HG03103 (cell line): ENCODE measurements around the gene TARS1.
A peak's percentile ranks its signal among the peaks of the same experiment; 100 is the strongest.

Experiments used
- ATAC-seq: cut with Tn5 transposase; IDR thresholded peaks from one replicate; pipeline ENCODE4 v1.9.1; 2021; ENCODE audit warnings: low read depth; ENCODE audit not compliant: unreplicated experiment

The TARS1 gene

DNA sequence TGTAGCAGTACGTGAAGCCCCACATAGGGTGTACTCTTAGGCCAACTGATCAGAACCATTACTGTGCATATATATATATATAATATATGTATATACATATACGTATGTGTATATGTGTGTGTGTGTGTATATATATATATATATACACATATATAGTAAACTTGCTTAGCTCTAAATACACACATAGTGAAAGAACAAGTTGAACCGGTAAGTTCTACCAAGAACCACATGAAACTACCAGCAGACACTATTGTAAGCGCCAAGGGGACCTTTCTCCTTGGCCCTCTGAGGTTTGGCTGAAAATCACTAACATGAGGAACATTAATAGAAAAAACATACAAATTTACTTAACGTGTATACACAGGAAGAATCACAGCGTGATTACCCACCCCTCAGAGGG lies 1.8 kb upstream of the TARS1 start:
- no peak for ATAC-seq

DNA sequence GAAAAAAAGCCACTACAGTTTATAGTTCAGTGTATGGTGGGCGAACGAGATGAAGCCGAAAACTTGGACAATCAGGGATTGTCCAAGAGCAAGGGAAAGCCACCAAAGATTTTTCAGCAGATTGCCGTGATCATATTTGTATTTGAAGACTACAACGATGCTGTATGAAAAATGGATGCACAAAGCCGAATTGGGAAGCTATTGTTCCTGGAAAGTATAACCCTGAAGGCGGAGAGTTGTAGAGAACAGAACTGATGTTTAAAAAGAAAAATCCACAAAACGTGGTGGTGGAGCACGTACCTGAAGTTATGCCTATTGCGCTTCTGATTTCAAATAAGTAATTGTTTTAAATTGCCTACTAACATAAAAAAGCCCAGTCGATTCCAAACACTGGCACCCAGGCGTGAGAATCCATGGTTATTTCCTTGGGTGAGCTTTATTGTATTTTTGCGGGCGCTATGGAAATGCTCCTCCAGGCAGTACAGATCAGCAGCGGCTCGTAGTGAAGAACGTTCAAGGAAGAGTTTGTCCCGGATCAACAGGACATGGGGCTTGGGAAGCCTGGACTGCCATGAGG lies 772 bp upstream of the TARS1 start:
- ATAC-seq, result peak; percentile 3

DNA sequence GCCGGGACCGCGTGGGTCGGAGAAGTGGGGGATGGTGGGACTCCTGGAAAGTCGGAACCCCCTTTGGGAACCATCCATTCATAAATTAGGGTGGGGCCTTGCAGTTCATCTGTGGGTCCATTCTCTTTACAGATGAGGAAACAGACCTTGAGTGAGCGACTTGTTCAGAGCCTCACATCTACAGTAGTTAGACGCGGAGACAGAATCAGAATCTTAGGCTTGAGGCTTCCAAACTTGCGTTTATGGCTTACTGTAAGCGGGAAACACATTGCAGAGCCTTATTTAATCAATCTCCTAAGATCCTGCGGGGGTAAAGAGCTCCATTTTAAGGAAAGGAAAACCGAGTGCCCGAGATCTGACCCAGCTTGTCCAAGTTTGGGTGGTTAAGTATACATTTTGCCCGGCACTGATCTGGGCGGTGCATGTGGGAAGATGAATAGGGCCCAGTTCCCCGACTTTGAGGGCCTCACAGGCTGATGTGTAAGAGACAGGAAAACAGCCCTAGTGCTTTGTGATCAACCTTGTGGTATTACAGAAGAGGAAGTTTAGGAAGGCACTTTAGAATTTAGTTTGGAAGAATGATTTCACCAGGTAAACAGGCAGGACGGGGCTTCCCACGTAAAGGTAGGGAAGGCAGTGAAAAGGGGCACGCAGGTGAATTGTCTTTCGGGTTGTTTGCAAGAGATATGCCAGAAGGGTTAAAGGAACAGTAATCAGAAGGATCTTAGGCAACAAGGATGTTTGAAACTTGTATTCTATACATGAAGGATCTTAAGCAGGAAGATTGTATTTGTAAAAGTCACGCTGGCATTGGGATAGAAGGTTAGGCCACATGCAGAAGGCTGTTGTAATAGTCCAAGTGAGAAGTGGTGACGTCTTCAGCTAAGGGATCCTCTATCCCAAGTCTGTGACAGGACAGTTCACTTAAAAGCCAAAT lies 744 bp downstream of the TARS1 start:
- ATAC-seq, result no peak

- no peak for ATAC-seq
These were observed 3.8 kb downstream of the TARS1 start for GRCh38 chr5:33444542-33444941.

- no peak for ATAC-seq
These were observed 5.0 kb downstream of the TARS1 start for GRCh38 chr5:33445798-33446197.

DNA sequence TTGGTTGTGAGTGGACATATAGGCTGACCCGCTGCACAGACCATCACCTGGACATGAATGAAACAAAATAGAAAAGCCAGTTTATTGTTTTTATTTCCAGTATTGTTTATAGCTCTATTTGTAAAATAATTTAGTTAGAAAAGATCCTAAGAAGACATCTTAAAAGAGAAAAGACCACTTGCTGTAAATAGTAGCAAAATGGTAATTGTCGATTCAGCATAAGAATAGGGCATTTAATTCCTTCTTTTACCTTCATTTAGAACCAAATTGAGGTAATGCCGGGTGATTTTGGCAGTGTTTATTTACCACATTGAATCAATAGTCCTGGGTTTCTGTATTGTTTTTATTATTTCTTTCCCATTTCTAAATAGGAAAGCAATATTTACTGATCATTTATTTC lies 7.4 kb downstream of the TARS1 start:
- ATAC-seq, result no peak

GRCh38 chr5:33457126-33457525 lies 16.4 kb downstream of the TARS1 start:
- ATAC-seq, result no peak

DNA sequence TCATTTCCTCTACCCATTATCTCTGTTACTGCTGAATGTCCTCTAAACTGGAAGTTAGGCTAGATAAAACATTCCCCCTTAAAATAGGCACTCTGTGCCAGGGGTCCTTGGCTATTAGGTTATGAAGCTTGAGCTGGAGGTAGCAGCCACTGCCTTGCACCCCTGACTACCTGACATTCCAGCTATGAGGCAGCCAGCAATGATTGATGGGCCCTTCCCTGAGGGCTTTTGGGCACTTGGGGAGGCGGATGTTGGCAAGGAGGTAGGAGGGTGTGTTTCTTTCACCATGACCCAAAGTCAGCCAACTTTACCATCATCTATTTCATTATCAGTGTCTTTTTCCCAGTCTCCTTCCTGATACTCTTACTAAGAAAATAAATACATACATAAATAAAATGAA lies 17.1 kb downstream of the TARS1 start:
- ATAC-seq, result no peak

GRCh38 chr5:33460210-33460609 lies 19.4 kb downstream of the TARS1 start:
- ATAC-seq, result no peak

GRCh38 chr5:33462456-33462855 lies 21.7 kb downstream of the TARS1 start:
- no peak for ATAC-seq

DNA sequence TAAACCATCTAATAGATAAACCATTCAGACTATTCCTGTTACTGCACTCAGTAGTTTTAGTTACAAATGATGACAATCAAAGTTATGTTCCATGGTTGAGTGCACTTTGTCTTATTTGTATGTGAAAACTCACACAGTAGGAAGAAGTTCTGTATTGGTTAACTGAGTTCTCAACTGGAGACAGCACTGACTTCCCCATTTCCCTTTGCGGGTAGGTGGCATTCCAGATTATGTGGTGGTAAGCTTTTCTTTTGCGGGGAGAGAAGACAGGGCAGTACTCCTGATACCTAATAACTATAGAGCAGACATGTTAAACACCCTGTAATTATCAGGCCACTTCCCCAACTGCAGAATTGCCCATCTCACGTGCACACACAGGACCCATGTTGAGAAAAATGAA lies 24.4 kb downstream of the TARS1 start:
- ATAC-seq, result no peak

DNA sequence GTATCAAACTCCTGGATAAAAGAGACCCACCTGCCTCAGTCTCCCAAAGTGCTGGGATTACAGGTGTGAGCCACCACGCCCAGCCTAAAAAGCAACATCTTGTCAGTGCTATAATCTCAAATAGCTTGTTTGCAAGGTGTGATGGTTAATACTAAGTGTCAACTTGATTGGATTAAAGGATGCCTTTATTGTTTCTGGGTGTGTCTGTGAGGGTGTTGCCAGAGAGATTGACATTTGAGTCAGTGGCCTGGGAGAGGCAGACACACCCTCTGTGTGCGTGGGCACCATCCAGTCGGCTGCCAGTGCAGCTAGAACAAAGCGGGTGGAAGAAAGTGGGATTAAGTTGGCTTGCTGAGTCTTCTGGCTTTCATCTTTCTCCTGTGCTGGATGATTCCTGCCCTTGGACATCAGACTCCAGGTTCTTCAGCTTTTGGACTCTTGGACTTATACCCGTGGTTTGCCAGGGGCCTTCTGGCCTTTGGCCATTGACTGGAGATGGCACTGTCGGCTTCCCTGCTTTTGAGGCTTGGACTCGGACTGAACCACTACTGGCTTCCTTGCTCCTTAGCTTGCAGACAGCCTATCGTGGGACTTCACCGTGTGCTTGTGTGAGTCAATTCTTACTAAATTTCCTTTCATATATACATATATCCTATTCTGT lies 28.1 kb downstream of the TARS1 start:
- no peak for ATAC-seq

GRCh38 chr5:33470544-33470943 lies 29.8 kb downstream of the TARS1 start:
- no peak for ATAC-seq

DNA sequence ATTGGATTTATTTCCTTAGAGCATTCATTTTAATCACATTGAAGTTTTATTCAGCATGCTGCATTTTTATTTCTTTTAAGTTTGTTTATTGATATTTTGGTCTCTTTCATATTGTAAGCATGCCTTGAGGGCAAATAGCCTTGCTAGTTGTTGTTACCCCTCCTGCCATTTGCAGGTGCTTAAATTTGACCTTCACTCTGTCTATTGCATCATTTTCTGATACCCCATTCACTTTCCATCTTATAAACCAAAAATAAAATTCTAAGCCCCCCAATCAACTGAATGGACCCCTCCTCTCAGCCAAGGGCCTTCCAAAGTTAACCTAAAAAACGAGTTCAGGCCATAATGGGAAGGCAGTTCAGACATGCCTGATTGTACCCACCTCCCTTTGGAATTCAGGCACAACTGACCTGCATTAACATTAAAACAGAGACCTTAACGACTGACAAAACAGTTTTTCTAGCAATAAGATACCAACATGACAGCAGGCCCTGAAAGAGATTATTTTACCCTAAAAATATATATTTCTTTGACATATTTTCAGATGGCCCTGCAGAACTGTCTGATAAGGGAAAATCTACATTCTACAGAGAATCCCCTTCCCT lies 32.1 kb downstream of the TARS1 start:
- ATAC-seq, result no peak

GRCh38 chr5:33474004-33474403 lies 33.2 kb downstream of the TARS1 start:
- no peak for ATAC-seq

- no peak for ATAC-seq
These were observed 34.2 kb downstream of the TARS1 start for GRCh38 chr5:33474931-33475499.

- no peak for ATAC-seq
These were observed 34.9 kb downstream of the TARS1 start for GRCh38 chr5:33475706-33476105.

DNA sequence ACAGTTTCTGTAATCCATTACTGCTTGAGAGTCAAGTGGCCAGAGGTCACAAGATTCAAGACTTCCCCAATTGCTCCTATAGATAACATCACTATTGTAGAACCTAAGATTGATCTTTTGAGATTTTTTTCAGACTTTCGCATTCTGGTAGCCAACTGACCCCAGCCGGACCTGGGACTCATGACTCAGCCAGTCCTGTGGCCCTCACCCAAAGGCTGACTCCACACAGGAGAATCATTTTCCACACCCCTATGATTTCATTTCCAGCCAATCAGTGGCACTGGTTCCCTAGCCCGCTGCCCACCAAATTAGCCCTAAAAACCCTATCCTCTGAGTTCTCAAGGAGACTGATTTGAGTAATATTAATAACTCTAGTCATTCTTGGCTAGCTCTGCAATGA lies 36.2 kb downstream of the TARS1 start:
- ATAC-seq, result no peak

GRCh38 chr5:33477816-33478215 lies 37.1 kb downstream of the TARS1 start:
- ATAC-seq, result no peak

DNA sequence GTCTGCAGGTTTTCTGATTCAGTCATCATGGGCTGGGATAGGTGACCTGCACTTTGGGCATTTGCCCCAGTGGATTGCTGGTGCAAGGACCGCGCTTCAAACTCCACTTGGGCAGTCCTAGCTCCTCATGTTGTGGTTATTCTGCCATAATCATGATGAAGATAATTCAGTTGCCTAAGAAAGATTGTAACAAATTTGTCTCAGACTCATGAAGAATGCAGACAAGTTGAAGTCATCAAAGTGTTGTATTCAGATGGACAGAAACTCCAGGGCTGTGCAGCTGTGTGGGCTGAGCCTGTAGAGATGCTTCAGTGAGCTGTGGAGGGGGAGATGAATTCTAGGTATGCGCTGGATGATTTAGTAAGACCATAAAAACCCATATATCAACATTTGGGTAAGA lies 38.5 kb downstream of the TARS1 start:
- ATAC-seq, result no peak

DNA sequence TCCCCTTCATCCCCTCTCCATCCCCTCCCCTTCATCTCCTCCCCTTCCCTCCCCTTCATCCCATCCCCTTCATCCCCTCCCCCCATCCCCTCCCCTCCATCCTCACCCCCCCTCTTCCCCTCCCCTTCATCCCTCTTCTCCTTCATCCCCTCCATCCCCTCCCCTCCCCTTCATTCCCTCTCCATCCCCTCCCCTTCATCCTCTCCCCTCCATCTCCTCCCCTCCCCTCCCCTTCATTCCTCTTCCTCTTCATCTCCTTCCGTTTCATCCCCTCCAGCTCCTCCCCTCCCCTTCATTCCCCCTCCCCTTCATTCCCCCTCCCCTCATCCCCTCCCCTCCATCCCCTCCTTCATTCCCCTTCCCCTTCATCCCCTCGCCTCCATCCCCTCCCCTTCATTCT lies 40.1 kb downstream of the TARS1 start:
- ATAC-seq, result no peak
